ENCODE measurements around the gene SPATA16. TPM values are rescaled to one million over a fixed set of nuclear protein-coding genes. Genes with fewer than 3 reads are reported as not detected.

Gene SPATA16
- total and polyA plus RNA-seq, 2 experiments from 2014 or later, result not detected

DNA sequence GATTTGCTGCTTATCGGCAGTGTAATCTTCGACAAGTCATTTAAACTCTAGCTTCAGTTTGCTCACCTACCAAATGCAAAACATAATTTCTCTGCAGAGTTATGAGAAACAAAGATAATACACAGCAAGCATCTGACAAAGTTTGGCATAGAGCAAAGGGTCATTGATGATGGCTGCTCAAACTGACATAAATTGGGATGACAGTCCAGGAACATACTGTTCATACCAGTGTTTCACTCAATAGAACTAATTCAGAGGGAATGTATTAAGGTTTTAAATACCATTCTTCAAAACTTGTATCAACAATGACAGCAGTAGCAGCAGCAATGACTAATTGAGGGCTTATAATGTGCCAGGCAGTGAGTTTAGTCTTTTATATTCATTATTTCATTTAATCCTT, 137.6 kb downstream of the SPATA16 start:
- Histone ChIP-seq H3K4me1 (ENCODE audit: insufficient read depth) (peaks cover 27% of the 10 kb centered on the region), H4K20me1 (replicated peaks; ENCODE audit: insufficient read depth) (no peaks in the 10 kb centered on the region), H3K79me2 (replicated peaks; ENCODE audit: insufficient read depth) (no peaks in the 10 kb centered on the region), H3K27ac (ENCODE audit: low read depth) (no peak overlapping the region), H3K36me3 (ENCODE audit: insufficient read depth) (no peaks in the 10 kb centered on the region), H3K27me3 (ENCODE audit: insufficient read depth) (no peaks in the 10 kb centered on the region), H3K4me3 (no peak overlapping the region), H3F3A (replicated peaks; ENCODE audit: low read depth) (no peaks in the 10 kb centered on the region), H2AFZ (no peak overlapping the region), H3K9me2 (ENCODE audit: insufficient read depth) (no peaks in the 10 kb centered on the region), H3K4me2 (no peak overlapping the region)
- DNase-seq (ENCODE audit: low spot score) (no peak), ATAC-seq (no peak)
- Mint-ChIP-seq H3K36me3 (ENCODE audit: low read depth) (no peaks in the 10 kb centered on the region; the same call in 2 of the 3 replicates), H3K9me3 (no peaks in the 10 kb centered on the region; the same call in 2 of the 3 replicates), H3K4me3 (no peak overlapping the region), H3K27ac (no peak overlapping the region), H3K27me3 (ENCODE audit: insufficient read depth, low read depth, poor library complexity) (no peaks in the 10 kb centered on the region), H3K4me1 (peaks cover 23% of the 10 kb centered on the region)
- TF ChIP-seq, protein P1, sequence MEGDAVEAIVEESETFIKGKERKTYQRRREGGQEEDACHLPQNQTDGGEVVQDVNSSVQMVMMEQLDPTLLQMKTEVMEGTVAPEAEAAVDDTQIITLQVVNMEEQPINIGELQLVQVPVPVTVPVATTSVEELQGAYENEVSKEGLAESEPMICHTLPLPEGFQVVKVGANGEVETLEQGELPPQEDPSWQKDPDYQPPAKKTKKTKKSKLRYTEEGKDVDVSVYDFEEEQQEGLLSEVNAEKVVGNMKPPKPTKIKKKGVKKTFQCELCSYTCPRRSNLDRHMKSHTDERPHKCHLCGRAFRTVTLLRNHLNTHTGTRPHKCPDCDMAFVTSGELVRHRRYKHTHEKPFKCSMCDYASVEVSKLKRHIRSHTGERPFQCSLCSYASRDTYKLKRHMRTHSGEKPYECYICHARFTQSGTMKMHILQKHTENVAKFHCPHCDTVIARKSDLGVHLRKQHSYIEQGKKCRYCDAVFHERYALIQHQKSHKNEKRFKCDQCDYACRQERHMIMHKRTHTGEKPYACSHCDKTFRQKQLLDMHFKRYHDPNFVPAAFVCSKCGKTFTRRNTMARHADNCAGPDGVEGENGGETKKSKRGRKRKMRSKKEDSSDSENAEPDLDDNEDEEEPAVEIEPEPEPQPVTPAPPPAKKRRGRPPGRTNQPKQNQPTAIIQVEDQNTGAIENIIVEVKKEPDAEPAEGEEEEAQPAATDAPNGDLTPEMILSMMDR (conservative IDR thresholded peaks at IDR 0.05; ENCODE audit: low read depth in 2 of 2), result no peak
- TF ChIP-seq ZNF114 (CRISPR knock-in tag; IDR thresholded peaks at IDR 0.05) (no peak), EZH2 (IDR thresholded peaks at IDR 0.05; ENCODE audit: low read depth, unreplicated experiment) (no peak), POLR2AphosphoS5 (IDR thresholded peaks at IDR 0.05; ENCODE audit: low read depth) (no peak), STAT1 (IDR thresholded peaks at IDR 0.05; ENCODE audit: unreplicated experiment) (no peak), JUNB (IDR thresholded peaks at IDR 0.05; ENCODE audit: unreplicated experiment) (no peak), CREB1 (CRISPR knock-in tag; IDR thresholded peaks at IDR 0.05; ENCODE audit: low read depth) (no peak), NANOG (IDR thresholded peaks at IDR 0.05; ENCODE audit: borderline replicate concordance) (no peak), EZH2phosphoT487 (IDR thresholded peaks at IDR 0.05; ENCODE audit: unreplicated experiment) (no peak), ZNF331 (CRISPR knock-in tag; IDR thresholded peaks at IDR 0.05; ENCODE audit: low read depth) (no peak)
- TF ChIP-seq, protein P2, sequence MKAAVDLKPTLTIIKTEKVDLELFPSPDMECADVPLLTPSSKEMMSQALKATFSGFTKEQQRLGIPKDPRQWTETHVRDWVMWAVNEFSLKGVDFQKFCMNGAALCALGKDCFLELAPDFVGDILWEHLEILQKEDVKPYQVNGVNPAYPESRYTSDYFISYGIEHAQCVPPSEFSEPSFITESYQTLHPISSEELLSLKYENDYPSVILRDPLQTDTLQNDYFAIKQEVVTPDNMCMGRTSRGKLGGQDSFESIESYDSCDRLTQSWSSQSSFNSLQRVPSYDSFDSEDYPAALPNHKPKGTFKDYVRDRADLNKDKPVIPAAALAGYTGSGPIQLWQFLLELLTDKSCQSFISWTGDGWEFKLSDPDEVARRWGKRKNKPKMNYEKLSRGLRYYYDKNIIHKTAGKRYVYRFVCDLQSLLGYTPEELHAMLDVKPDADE (IDR thresholded peaks at IDR 0.05), result no peak
- TF ChIP-seq, protein P3, sequence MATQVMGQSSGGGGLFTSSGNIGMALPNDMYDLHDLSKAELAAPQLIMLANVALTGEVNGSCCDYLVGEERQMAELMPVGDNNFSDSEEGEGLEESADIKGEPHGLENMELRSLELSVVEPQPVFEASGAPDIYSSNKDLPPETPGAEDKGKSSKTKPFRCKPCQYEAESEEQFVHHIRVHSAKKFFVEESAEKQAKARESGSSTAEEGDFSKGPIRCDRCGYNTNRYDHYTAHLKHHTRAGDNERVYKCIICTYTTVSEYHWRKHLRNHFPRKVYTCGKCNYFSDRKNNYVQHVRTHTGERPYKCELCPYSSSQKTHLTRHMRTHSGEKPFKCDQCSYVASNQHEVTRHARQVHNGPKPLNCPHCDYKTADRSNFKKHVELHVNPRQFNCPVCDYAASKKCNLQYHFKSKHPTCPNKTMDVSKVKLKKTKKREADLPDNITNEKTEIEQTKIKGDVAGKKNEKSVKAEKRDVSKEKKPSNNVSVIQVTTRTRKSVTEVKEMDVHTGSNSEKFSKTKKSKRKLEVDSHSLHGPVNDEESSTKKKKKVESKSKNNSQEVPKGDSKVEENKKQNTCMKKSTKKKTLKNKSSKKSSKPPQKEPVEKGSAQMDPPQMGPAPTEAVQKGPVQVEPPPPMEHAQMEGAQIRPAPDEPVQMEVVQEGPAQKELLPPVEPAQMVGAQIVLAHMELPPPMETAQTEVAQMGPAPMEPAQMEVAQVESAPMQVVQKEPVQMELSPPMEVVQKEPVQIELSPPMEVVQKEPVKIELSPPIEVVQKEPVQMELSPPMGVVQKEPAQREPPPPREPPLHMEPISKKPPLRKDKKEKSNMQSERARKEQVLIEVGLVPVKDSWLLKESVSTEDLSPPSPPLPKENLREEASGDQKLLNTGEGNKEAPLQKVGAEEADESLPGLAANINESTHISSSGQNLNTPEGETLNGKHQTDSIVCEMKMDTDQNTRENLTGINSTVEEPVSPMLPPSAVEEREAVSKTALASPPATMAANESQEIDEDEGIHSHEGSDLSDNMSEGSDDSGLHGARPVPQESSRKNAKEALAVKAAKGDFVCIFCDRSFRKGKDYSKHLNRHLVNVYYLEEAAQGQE (IDR thresholded peaks at IDR 0.05; ENCODE audit: unreplicated experiment), result no peak
- TF ChIP-seq, protein P4, sequence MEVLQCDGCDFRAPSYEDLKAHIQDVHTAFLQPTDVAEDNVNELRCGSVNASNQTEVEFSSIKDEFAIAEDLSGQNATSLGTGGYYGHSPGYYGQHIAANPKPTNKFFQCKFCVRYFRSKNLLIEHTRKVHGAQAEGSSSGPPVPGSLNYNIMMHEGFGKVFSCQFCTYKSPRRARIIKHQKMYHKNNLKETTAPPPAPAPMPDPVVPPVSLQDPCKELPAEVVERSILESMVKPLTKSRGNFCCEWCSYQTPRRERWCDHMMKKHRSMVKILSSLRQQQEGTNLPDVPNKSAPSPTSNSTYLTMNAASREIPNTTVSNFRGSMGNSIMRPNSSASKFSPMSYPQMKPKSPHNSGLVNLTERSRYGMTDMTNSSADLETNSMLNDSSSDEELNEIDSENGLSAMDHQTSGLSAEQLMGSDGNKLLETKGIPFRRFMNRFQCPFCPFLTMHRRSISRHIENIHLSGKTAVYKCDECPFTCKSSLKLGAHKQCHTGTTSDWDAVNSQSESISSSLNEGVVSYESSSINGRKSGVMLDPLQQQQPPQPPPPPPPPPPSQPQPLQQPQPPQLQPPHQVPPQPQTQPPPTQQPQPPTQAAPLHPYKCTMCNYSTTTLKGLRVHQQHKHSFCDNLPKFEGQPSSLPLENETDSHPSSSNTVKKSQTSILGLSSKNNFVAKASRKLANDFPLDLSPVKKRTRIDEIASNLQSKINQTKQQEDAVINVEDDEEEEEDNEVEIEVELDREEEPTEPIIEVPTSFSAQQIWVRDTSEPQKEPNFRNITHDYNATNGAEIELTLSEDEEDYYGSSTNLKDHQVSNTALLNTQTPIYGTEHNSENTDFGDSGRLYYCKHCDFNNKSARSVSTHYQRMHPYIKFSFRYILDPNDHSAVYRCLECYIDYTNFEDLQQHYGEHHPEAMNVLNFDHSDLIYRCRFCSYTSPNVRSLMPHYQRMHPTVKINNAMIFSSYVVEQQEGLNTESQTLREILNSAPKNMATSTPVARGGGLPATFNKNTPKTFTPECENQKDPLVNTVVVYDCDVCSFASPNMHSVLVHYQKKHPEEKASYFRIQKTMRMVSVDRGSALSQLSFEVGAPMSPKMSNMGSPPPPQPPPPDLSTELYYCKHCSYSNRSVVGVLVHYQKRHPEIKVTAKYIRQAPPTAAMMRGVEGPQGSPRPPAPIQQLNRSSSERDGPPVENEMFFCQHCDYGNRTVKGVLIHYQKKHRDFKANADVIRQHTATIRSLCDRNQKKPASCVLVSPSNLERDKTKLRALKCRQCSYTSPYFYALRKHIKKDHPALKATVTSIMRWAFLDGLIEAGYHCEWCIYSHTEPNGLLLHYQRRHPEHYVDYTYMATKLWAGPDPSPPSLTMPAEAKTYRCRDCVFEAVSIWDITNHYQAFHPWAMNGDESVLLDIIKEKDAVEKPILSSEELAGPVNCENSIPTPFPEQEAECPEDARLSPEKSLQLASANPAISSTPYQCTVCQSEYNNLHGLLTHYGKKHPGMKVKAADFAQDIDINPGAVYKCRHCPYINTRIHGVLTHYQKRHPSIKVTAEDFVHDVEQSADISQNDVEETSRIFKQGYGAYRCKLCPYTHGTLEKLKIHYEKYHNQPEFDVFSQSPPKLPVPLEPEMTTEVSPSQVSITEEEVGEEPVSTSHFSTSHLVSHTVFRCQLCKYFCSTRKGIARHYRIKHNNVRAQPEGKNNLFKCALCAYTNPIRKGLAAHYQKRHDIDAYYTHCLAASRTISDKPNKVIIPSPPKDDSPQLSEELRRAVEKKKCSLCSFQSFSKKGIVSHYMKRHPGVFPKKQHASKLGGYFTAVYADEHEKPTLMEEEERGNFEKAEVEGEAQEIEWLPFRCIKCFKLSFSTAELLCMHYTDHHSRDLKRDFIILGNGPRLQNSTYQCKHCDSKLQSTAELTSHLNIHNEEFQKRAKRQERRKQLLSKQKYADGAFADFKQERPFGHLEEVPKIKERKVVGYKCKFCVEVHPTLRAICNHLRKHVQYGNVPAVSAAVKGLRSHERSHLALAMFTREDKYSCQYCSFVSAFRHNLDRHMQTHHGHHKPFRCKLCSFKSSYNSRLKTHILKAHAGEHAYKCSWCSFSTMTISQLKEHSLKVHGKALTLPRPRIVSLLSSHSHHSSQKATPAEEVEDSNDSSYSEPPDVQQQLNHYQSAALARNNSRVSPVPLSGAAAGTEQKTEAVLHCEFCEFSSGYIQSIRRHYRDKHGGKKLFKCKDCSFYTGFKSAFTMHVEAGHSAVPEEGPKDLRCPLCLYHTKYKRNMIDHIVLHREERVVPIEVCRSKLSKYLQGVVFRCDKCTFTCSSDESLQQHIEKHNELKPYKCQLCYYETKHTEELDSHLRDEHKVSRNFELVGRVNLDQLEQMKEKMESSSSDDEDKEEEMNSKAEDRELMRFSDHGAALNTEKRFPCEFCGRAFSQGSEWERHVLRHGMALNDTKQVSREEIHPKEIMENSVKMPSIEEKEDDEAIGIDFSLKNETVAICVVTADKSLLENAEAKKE (CRISPR knock-in tag; IDR thresholded peaks at IDR 0.05), result no peak
